NCI-H2107 (cell line): ENCODE results near the gene SLC25A22.
A peak's percentile ranks its signal among the peaks of the same experiment; 100 is the strongest.

Experiments
- DNase-seq: peaks from one replicate; lab custom pipeline; 2025; lab: John Stamatoyannopoulos, UW

SLC25A22 gene

DNA sequence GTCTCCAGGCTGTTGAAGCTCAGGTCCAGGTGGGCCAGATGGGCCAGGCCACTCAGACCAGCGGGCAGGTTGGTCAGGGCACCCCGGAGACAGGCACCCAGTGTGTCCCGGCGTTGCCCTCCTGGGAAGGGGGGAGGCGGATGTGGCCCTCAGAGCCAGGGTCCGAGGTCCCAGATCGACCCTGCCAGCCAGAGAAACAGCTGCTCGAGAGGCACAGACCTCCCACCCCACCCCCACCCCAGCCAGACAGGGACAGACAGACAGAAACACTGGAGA is 5.3 kb upstream of the SLC25A22 start:
- DNase-seq, result no peak

DNA sequence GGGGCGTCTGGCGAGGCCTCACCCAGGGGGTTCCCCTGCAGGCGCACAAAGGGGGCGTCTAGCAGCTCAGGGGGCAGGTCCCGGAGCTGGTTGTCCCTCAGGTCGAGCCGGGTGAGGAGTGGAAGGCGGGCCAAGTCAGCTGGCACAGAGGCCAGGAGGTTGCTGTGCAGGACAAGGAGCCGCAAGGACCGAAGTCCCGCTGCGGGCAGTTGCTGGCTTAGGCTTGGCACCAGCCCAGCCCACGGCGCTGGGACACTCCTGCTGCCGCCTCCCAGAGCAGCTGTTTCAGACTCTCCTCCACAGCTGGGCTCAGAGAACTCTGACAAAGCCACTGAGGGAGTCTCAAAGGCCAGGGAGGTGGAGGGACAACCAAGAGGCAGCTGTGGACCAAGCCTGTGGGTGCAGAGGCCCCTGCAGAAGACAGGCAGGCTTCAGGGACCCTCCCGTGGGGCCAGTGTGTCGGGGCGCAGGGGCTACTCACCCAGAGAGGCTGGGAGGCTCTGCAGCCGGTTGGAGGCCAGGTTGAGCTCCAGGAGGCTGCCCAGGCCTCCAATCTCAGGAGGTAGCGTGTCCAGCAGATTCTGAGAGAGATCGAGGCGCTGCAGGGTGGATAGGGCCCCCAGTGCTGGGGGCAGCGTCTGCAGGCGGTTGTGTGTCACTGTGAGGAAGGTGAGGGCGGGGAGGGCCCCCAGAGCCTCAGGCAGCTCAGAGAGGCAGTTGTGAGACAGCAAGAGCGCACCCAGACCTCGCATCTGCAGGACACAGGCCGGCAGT is 4.8 kb upstream of the SLC25A22 start:
- DNase-seq, result no peak

GRCh38 chr11:802018-802617 is 4.0 kb upstream of the SLC25A22 start:
- DNase-seq, result no peak

DNA sequence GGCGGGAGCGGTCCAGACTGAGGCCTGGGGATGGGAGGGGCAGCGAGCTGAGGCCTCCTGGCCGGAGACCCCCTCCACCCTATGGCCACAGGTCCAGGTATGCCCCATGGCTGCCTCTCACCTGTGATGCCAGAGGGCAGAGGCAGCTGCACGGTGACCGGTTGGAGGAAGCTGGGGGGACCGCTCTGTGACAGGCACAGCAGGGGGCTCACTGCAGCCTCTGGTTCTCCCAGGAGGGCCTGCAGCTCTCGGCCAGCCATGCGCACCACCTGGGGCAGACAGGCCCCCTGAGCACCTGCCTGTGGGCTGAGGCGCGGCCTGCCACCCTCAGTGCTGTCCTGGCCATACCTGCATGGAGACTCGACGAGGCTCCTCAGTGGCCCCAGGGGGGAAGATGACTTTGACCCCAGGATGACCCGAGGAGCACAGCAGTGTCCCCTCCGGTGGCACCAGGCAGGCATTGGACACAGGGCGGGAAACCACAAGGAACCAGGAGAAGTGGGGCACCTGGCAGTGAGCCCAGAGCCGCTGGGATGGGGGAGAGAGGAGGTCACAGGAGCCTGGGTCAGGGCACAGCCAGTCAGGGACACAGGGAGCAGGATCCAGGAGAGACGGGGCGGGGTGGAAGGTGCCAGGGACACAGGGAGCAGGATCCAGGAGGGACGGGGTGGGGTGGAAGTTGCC is 3.2 kb upstream of the SLC25A22 start:
- no peak for DNase-seq

- DNase-seq, result no peak
These were observed 2.4 kb upstream of the SLC25A22 start for GRCh38 chr11:800473-800872.

- DNase-seq, result no peak
These were observed 1.7 kb upstream of the SLC25A22 start for GRCh38 chr11:799641-800316.

GRCh38 chr11:797296-798092 is 587 bp downstream of the SLC25A22 start:
- DNase-seq, result peak; percentile 47

DNA sequence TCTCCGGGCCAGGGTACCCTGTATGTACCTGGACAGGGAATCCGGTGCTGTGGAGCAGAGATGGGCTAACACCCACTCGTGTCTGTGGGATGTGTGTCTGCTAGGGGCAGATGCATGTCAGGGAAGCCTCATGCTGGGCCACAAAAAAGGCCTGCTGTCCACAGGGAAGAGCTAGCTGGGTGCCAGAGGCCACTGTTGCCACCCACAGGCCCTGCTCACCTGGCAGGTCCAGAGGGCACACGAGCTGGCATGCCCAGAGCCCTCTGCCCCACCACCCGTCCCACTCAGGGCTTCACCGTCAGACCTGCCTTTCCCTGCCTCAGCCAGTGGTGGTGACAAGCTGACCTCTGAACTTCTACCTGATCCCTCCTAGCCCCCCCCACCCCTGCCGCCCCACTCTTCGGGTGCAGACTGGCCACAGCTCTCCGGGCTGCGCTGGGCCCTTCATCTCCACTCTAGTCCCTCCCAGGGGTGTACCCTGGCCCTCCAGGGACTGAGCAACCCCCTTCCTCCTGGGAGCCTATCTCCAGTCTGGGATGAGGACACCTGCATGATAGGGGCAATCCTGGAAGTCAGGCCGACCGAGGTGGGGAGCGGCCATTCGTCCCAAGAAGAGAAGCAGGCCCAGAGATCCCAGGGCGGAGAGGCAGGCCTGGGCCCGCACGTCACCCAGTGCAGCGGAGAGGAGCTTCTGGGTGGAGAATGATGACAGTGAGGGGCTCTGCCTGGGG is 1.4 kb downstream of the SLC25A22 start:
- DNase-seq, result no peak

DNA sequence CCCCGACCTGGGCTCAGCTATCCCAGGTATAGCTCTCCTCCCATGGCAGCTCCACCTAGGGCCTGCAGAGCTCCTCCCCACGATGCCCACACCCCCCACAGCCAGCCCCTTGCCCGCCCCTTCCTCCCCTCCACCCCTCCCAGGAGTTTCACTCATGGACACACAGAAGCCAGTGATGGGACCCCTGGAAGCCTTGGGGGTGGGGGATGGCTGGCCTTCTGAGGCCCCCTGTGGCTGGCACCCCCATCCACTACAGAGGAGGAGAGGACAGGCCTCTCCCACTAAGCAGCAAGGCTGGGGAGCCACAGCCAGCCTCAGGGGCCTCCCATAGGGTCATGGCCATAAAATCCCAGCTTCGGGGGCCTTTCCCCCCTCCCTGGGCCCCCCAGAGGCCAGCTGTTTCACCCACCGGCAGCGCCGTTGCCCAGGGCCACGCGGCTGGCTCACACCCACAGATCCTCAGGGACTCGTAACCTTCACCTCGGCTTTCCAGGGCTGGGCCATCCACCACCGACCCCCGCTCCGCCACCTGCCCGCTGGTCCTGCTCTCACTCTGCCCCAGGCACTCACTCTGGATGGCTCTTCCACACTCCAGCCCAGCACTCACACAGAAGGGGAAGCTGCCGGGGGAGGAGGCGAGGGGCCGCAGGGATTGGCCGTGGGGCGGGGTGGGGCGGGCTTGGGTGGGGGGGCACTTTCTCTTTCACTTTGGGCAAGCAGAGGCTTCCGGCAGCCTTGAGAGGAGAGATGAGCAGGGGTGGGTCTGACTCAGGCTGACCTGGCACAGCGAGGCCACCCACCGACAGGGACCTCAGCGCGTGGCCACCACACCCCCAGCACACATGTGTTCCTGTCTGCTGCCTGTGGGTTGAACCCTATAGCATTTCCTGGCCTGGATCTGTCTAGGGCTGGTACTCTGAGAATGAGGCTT is 2.2 kb downstream of the SLC25A22 start:
- DNase-seq, result peak; percentile 49

GRCh38 chr11:794766-795633 is 3.1 kb downstream of the SLC25A22 start:
- DNase-seq, result no peak

- no peak for DNase-seq
These were observed 3.9 kb downstream of the SLC25A22 start for GRCh38 chr11:794013-794765.

DNA sequence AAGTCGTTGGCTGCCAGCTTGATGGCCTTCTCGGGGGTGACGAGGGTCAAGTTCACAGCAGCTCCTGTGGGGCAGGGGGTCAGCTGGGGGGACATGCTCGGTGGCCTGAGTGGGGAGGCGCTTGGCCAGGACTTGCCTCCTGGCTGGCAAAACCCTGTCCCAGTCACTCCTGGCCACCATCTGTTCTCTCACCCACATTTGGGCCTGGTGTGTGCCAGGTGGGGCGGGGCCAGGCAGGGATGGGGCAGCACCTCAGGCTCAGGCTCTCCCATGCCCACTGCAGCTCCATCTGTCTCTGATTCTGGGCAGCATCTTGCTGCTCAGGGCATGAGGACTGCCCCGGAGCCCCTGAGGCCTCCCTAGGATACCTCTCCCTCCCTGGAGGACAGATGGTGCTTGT is 4.5 kb downstream of the SLC25A22 start:
- DNase-seq, result no peak

DNA sequence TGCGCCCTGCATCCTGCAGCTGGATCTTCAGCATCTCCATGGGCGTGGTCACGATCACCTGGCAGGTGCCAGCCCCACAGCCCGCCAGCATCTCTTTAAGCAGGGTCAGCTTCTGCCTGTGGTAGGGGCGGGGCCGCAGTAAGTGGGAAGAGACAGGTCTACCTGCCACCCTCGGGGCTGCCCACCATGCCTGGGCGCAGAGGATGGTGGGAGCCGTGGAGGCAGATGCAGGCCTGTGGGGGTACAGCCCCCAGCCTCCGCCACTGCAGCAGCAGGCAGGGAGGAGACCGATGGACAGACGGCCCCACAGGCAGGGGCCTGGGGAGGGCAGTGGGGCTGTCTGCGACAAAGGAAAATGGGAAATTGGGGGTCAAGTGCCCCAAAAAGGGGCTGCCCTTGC is 5.2 kb downstream of the SLC25A22 start:
- no peak for DNase-seq

DNA sequence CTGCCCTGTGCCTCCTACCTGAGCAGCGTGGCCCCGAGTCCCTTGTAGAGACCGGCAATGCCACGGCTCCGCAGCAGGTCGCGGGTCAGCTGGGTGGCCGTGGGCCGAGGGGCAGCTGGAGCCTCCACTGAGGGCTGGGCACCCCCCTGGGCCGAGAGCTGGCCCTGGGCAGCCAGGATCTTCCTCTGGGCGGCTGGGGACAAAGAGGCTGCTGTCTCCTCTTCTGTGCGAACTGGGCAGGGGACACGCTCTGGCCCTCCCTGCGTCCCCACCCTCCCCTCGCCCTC is 5.6 kb downstream of the SLC25A22 start:
- DNase-seq, result no peak

DNA sequence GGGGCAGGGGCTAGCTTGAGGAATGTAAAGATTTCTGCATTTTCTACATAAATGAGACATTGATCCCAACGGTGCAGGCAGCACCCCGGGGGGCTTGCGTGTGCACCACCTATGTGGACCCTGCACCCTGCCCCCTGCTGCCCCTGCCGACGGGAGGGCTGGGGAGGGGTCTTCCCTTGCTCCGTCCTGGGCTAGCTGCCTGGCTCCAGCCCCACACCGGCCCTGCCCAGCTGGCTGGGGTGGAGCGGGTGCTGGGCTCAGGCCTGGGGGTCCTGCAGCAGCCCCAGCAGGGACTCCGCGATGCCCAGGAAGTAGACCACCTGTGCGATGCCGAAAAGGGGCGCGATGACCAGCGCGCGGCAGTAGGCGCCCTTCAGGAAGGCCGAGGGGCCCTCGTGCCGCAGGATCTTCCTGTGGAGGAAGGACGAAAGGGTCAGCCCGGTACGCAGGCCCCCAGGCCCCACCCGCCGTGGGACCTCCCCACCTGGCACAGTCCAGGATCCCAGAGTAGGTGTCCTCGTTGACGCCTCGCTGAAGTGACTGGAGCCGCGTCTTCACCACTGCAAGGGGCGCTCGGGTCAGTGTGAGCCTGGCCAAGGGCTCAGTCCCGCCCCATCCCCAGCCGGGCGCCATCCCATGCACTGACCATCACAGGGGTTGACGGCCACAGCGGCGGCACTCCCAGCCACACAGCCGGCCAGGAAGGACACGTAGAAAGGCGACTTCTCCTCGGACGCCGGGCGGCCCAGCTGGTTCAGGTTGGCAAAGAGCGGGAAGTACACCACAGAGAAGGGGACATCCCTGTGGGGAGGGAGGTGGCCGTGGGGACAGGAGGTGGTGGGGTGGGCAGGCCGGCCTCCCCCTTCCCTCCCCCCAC is 6.2 kb downstream of the SLC25A22 start:
- DNase-seq, result no peak

- no peak for DNase-seq
These were observed 7.1 kb downstream of the SLC25A22 start for GRCh38 chr11:790721-791564.

- no peak for DNase-seq
These were observed 8.1 kb downstream of the SLC25A22 start, which contains the start of gene CEND1 for GRCh38 chr11:789943-790342. TSS of gene CEND1 (minus strand) at chr11:790090. CDS start at chr11:788576, 1,514 bp downstream.
